Calu3 (cell line): ENCODE data around the gene SHROOM3. TPM values are rescaled to one million over a fixed set of nuclear protein-coding genes. Genes with fewer than 3 reads are reported as not detected.

Experiments
- BruUV-seq: library from RNA; stranded (reverse); fragments of 400-500 nt; replicated peaks from 2 replicates; lab custom pipeline; 2021; lab: Mats Ljungman, UMichigan
- CTCF ChIA-PET: fragments of 300-600 bp; sonication (Branson Sonifier 250); formaldehyde crosslinking; loops from one replicate; lab custom pipeline; 2022; ENCODE audit warnings: antibody characterized with exemption; lab: Charles Lee
- DNase-seq: peaks from one replicate; pipeline ENCODE4 v3.0.0; 2022
- H3K27ac Mint-ChIP-seq: one replicate; pipeline ENCODE4 v1.8.0; 2022; ENCODE audit warnings: mixed read lengths; ENCODE audit not compliant: unreplicated experiment
- H3K27me3 Mint-ChIP-seq: one replicate; pipeline ENCODE4 v1.8.0; 2022; ENCODE audit warnings: mixed read lengths; ENCODE audit not compliant: unreplicated experiment
- H3K36me3 Mint-ChIP-seq: one replicate; pipeline ENCODE4 v1.8.0; 2022; ENCODE audit warnings: mild to moderate bottlenecking, moderate library complexity, mixed read lengths; ENCODE audit not compliant: insufficient read depth, unreplicated experiment
- H3K4me1 Mint-ChIP-seq: one replicate; pipeline ENCODE4 v1.8.0; 2022; ENCODE audit warnings: mild to moderate bottlenecking, low read depth, mixed read lengths; ENCODE audit not compliant: unreplicated experiment
- H3K4me3 Mint-ChIP-seq: one replicate; pipeline ENCODE4 v1.8.0; 2022; ENCODE audit warnings: mild to moderate bottlenecking, low read depth, moderate library complexity, mixed read lengths; ENCODE audit not compliant: unreplicated experiment
- H3K9me3 Mint-ChIP-seq: one replicate; pipeline ENCODE4 v1.8.0; 2022; ENCODE audit warnings: low read depth, mixed read lengths; ENCODE audit not compliant: unreplicated experiment
- intact Hi-C: fragments of 100-400 bp; cut with micrococcal nuclease; formaldehyde crosslinking; loops from one replicate; pipeline ENCODE4 v1.10.0; 2022; ENCODE audit not compliant: unreplicated experiment
- total RNA-seq: library from RNA; stranded (reverse); gene quantifications from 2 replicates; pipeline ENCODE4 v1.2.3, GENCODE V29; 2022
- TF ChIP-seq, protein P1 (sequence below): fragments of 200-600 bp; IDR thresholded peaks from one replicate; pipeline ENCODE4 v1.8.0; 2022; ENCODE audit warnings: antibody characterized with exemption; ENCODE audit not compliant: unreplicated experiment

SHROOM3 gene
- total RNA-seq, 1 experiment from 2014 or later, result 114 TPM

DNA sequence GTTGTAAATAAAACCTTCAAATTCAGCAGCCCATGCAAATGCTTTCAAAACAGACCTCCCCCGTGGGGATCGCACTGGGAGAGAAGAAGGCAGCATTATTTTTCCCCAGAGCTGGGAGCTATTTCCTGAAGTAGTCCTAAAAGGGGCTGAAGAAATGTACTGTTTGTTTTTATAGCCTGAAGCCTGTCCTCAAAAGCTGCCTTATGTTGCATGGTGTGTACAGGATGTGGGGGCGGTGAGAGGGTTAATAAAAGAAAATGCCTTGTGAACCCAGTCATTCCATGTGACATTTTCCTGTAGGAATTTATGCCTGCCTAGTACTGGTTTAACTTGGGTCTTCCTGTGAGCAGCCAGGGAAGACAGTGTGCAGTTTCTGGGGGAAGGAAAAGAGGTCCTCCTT is 318.8 kb downstream of the SHROOM3 start:
- H3K36me3 Mint-ChIP-seq, result peaks cover 61% of the 10 kb centered on the region
- H3K9me3 Mint-ChIP-seq, result no peaks in the 10 kb centered on the region
- TF ChIP-seq, protein P1, sequence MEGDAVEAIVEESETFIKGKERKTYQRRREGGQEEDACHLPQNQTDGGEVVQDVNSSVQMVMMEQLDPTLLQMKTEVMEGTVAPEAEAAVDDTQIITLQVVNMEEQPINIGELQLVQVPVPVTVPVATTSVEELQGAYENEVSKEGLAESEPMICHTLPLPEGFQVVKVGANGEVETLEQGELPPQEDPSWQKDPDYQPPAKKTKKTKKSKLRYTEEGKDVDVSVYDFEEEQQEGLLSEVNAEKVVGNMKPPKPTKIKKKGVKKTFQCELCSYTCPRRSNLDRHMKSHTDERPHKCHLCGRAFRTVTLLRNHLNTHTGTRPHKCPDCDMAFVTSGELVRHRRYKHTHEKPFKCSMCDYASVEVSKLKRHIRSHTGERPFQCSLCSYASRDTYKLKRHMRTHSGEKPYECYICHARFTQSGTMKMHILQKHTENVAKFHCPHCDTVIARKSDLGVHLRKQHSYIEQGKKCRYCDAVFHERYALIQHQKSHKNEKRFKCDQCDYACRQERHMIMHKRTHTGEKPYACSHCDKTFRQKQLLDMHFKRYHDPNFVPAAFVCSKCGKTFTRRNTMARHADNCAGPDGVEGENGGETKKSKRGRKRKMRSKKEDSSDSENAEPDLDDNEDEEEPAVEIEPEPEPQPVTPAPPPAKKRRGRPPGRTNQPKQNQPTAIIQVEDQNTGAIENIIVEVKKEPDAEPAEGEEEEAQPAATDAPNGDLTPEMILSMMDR, result no peak
- CTCF ChIA-PET, result no interaction called here
- H3K27ac Mint-ChIP-seq, result no peak overlapping the region
- DNase-seq, result no peak
- intact Hi-C loops, result no loop called here
- no peaks in the 10 kb centered on the region for H3K27me3 Mint-ChIP-seq
- H3K4me1 Mint-ChIP-seq, result peaks cover 19% of the 10 kb centered on the region
- no peak overlapping the region for H3K4me3 Mint-ChIP-seq
- no TSS peak for BruUV-seq

DNA sequence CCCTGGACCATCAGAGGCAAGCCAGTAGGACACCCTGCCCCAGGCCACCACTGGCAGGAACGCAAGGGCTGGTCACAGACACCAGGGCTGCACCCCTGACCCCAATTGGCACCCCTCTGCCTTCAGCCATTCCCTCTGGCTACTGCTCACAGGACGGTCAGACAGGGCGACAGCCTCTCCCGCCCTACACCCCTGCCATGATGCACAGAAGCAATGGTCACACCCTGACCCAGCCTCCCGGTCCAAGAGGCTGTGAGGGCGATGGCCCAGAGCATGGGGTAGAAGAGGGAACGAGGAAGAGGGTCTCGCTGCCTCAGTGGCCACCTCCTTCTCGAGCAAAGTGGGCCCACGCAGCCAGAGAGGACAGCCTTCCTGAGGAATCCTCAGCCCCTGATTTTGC is 319.4 kb downstream of the SHROOM3 start:
- intact Hi-C loops, result no loop called here
- no peak overlapping the region for H3K27ac Mint-ChIP-seq
- DNase-seq, result no peak
- H3K4me1 Mint-ChIP-seq, result peaks cover 13% of the 10 kb centered on the region
- H3K9me3 Mint-ChIP-seq, result no peaks in the 10 kb centered on the region
- H3K27me3 Mint-ChIP-seq, result no peaks in the 10 kb centered on the region
- TSS peak; percentile 34 for BruUV-seq
- H3K36me3 Mint-ChIP-seq, result peaks cover 55% of the 10 kb centered on the region
- no peak overlapping the region for H3K4me3 Mint-ChIP-seq
- TF ChIP-seq, protein P1, result no peak
- CTCF ChIA-PET, result no interaction called here

DNA sequence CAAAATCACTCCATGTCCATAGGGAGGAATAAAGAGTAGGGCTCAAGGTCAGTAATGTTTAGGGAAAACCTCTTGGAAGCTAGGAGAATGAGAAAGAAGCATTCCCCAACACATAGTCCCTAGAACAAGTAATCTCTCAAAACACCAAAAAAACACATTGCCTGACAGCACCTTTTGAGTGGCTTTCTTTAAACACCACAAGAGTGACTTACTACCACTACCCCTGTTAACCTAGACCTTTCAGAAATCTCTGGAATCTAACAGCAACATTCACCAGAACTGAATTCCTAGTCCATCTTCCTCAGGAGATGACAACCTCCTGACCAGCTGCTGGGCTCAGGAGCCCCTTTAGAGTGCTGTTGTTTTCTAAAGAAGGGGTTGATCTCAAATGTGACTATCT is 320.7 kb downstream of the SHROOM3 start:
- intact Hi-C loops, result no loop called here
- no peak for DNase-seq

DNA sequence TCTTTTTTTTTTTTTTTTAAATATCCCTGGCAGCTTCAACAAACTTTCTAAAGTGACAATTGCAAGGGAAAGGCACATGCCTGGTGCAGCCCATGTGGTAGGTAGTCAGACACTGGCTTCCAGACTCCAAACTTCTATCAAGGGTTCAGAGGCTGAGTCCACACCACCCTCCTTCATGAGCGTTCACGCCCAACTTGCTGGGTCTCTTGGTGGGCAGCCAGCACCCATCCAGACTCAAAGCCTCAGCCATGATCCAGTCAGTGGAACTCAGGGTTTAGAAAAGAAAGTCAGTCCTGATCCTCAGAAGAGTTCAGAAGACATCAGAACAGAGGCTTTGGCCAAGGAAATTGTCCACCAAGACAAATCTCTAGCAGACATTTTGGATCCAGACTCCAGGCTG is 321.4 kb downstream of the SHROOM3 start:
- Mint-ChIP-seq H3K9me3 (no peaks in the 10 kb centered on the region), H3K4me1 (peaks cover 10% of the 10 kb centered on the region), H3K27me3 (no peaks in the 10 kb centered on the region), H3K27ac (no peak overlapping the region), H3K4me3 (no peak overlapping the region), H3K36me3 (peaks cover 39% of the 10 kb centered on the region)
- intact Hi-C loops, result no loop called here
- CTCF ChIA-PET, result interaction anchor here (0.7 kb wide), 1 partner anchor 12 kb away, joined by 3 read pairs; no protein-coding TSS in a partner anchor
- no TSS peak for BruUV-seq
- DNase-seq, result no peak
- TF ChIP-seq, protein P1, result no peak

More for the DNA sequence above, 320.7 kb downstream of the SHROOM3 start:
- no TSS peak for BruUV-seq
- TF ChIP-seq, protein P1, result no peak
- no peaks in the 10 kb centered on the region for H3K9me3 Mint-ChIP-seq
- H3K4me1 Mint-ChIP-seq, result peaks cover 10% of the 10 kb centered on the region
- CTCF ChIA-PET, result interaction anchor here (0.7 kb wide), 1 partner anchor 11 kb away, joined by 3 read pairs; no protein-coding TSS in a partner anchor
- peaks cover 44% of the 10 kb centered on the region for H3K36me3 Mint-ChIP-seq
- no peak overlapping the region for H3K4me3 Mint-ChIP-seq
- no peaks in the 10 kb centered on the region for H3K27me3 Mint-ChIP-seq
- no peak overlapping the region for H3K27ac Mint-ChIP-seq
